Fibroblast of villous mesenchyme (primary cell): Measurements from ENCODE around the gene RASSF1. TPM values are rescaled to one million over a fixed set of nuclear protein-coding genes. Genes with fewer than 3 reads are reported as not detected.
"Not testable (repeated sequence)": the region's sequence is repeated elsewhere in the genome, so short reads cannot be mapped to it uniquely, and the experiment has no call there.

Experiments used
- DNase-seq: peaks from one replicate; pipeline ENCODE4 v3.0.0-alpha.2; 2010; ENCODE audit warnings: low read depth
- H3K4me3 ChIP-seq: 2 replicates; pipeline ENCODE4 v1.5.1; 2011; ENCODE audit warnings: low read depth, mild to moderate bottlenecking, low read length
- total RNA-seq: library from RNA; depleted of rRNA; stranded (reverse); fragments of >200 nt; gene quantifications from 2 replicates; pipeline ENCODE4 v1.2.3, GENCODE V29; 2012
- TF ChIP-seq, protein P1 (sequence below): IDR thresholded peaks from 2 replicates; pipeline ENCODE4 v1.5.1; 2012; ENCODE audit warnings: low read depth, mild to moderate bottlenecking, low read length; ENCODE audit not compliant: insufficient read depth

The RASSF1 gene
- total RNA-seq, 1 donor = 36.3 TPM

DNA sequence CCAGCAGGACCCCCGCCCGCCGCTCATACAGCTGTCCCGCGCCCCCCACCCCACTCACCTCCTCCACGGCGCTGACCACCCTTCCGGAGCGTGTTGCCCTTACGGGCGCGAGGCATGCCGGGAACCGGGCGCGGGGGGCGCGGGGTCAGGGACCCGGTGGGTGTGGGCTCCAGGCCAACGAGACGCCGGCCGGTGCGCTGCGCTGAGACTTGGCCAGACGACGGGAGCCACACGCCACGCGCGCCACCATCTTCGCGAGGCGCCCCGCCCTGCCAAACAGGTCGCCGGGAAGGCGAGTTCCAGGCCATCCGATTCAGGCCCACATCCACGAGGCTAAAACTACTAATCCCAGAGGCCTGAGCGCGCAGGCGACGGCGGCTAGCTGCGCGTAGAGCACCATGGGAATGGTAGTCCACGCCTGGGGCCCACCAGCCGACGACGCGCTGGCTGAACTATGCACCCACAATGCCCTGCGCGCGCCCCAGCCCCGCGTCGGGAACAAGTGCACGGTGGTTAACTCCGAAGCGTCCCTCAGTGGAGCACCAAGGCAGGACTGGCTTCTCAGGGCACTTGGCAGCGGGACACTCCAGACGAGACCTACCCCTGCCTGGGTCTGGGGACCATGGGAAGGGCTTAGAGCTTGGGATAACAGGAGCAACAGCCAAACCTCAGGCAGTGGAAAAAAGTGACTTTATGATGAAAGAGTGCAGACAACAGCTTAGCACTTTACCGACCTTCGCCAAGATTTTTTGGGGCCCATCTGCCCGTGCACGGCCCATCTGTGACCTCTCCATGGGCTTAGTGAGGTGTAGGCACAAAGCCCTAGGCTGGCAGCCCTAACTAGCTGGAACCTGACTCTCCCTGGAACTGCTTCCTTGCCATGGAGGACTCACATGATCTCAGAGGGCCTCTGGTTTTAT, 48.2 kb downstream of the RASSF1 start, which contains the start of gene IFRD2:
TSS of gene IFRD2 (minus strand) at position 271 of the 920 bp plus-strand sequence. CDS start at position 116, 155 bp downstream.
- peak; percentile 97 for DNase-seq
- TF ChIP-seq, protein P1, sequence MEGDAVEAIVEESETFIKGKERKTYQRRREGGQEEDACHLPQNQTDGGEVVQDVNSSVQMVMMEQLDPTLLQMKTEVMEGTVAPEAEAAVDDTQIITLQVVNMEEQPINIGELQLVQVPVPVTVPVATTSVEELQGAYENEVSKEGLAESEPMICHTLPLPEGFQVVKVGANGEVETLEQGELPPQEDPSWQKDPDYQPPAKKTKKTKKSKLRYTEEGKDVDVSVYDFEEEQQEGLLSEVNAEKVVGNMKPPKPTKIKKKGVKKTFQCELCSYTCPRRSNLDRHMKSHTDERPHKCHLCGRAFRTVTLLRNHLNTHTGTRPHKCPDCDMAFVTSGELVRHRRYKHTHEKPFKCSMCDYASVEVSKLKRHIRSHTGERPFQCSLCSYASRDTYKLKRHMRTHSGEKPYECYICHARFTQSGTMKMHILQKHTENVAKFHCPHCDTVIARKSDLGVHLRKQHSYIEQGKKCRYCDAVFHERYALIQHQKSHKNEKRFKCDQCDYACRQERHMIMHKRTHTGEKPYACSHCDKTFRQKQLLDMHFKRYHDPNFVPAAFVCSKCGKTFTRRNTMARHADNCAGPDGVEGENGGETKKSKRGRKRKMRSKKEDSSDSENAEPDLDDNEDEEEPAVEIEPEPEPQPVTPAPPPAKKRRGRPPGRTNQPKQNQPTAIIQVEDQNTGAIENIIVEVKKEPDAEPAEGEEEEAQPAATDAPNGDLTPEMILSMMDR = no peak
- H3K4me3 ChIP-seq = peak within 1 kb of the TSS; percentile 80

DNA sequence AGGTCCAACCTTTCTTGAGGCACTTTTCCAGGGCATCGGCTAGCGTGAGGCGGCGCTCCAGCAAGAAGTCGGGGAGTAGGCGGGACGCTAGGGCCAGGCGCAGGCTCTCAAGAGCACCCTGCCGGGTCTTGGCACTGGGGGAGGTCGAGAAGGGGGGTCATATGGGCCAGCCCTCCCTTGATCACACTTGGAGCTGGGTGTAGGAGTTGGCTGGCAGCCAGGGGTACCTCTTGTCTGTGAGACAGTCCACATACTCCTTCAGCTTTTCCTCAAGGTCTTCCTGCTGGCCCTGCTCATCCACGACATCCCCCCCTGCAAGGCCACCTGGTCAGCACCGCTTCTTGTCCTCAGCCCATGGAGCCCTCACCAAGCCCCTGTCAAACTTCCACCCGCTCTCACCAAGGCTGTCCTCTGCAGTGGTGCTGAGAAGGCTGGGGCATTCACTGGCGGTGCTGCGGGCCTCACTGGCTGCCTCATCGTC, 50.4 kb downstream of the RASSF1 start:
- TF ChIP-seq, protein P1 = no peak
- no peak for DNase-seq
- H3K4me3 ChIP-seq = no peak overlapping the region

DNA sequence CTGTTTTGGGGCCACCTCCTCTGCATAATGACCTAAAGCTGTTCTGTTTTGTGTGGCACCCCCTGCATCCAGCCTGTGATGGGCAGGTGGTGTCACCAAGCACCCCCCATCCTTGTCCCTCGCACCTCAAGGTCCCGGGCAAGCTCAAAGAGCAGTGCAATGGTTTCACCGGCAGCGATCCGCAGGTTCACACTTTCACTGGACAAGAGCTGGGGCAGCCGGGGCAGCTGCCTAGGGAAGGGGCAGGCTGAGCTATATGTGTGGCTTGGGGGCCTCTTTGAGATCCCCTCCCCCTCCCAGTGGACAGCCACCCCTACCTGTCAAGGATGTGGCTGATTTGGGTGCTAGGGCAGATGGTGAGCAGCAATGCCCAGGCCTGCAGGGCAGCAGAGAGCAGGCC, 51.5 kb downstream of the RASSF1 start:
- TF ChIP-seq, protein P1 = no peak
- H3K4me3 ChIP-seq = no peak overlapping the region
- no peak for DNase-seq

DNA sequence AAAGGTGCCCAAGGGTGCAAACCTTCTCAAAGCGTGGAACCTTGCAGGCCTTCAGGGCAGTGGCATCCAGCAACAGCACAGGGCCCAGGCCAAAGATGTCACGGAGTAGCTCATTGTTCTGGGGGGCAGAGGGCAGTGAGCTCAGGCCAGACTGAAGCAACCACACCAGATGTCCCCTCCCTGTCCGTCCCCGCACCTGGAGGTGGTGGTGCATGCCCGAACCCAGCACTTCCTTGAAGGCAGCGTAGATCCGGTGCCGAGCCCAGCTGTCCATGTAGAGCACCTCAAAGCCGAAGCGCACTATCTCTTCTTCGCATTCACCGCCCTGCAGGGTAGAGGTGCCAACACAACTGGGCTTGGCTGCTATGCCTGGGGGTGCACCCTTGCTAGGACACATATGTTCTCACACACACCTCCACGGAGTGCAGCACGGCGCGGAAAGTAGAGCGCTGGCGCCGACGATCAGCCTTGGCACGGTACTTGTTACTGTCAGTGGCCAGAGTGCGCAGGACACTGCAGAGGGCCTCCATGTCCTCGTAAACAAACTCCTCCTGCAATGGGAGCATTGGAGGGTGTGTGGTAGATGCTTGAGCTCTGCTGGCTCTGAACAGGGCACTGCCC, 52.1 kb downstream of the RASSF1 start:
- TF ChIP-seq, protein P1 = no peak
- no peak for DNase-seq
- H3K4me3 ChIP-seq = no peak overlapping the region

DNA sequence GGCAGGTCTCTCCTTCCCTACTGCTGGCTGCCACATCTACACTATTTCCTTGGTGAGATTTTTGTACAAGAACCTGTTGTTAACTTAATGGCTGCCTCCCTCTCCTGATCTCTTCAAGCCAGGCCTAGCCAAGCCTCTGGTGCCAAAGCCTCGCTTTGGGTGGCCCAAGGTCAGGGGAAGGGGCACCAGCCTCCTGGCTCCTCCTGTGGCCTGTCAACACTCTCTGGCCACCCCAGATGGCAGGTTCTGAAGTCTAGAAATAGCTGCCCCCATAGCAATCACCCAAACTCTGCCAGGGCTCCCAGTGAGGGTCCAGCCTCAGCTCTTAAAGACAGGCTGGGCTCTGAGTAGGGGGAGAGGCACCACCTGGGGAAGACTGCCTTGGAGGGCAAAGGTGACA, 53.4 kb downstream of the RASSF1 start:
- DNase-seq = no peak
- H3K4me3 ChIP-seq = no peak overlapping the region
- TF ChIP-seq, protein P1 = no peak

DNA sequence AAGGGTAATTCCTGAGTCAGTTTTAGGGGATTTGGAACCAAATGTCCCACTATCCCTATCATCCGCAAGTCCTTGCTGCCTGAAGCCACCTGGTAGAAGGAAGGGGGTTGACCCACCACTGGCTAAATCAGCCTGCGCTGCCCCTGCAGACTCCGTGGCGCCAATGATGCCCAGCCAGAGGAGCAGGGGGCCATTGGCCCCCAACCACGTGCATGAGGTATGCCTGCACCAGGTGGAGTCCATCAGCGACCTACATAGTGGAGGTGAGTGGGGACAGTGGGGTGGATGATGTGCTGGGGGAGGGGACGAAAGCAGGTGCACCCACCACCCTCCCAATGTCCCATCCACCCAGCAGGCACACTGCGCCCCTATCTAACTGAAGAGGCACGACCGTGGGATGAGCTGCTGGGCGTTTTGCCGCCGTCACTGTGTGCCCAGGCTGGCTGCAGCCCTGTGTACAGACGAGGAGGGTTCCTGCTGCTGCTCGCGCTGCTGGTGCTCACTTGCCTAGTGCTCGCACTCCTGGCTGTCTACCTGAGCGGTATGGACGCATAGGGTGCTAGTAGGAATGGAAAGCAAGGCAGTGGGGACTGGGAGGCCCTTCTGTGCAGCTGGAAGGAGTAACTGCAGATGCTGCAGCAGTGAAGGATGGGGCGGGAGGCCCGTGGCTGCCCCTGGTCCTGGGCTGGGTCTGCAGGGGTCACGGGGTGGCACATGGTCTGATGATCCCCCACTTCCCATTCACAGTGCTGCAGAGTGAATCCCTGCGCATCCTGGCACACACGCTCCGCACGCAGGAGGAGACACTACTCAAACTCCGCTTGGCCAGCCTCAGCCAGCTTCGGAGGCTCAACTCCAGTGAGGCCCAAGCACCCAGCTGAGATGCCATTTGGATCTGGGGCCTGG, 54.1 kb downstream of the RASSF1 start:
- no peak overlapping the region for H3K4me3 ChIP-seq
- no peak for DNase-seq
- TF ChIP-seq, protein P1 = no peak

DNA sequence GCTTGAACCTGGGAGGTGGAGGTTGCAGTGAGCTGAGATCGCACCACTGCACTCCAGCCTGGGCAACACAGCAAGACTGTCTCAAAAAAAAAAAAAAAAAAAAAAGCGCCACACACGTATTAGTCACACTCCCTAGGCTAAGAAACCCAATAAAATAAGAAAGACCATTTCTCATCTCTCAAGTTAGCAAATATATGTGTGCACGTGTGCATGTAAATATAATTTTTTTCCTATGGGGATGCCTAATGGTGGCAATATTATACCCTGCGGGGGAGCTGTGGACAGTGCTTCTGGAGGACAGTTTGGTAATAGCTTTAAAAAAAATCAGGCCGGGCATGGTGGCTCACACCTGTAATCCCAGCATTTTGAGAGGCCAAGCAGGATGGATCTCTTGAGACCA, 56.5 kb downstream of the RASSF1 start:
- H3K4me3 ChIP-seq = not testable (repeated sequence)

More for the DNA sequence above, 56.5 kb downstream of the RASSF1 start:
- not testable (repeated sequence) for DNase-seq
